IMR-90 (cell line): Measurements from ENCODE around the gene KRT28. TPM values are rescaled to one million over a fixed set of nuclear protein-coding genes. Genes with fewer than 3 reads are reported as not detected.

Experiments used
- ATAC-seq: fragments of 200-7000 bp; cut with Tn5 transposase; 2 replicates; pipeline ENCODE4 v1.9.1; 2020; ENCODE audit warnings: low read depth, mild to moderate bottlenecking, moderate library complexity
- BruUV-seq: library from RNA; stranded (reverse); fragments of 400-500 nt; replicated peaks from 2 replicates; lab custom pipeline; 2021; lab: Mats Ljungman, UMichigan
- CTCF ChIA-PET: fragments of 300-600 bp; formaldehyde crosslinking; extraction: SDS; loops from one replicate; lab custom pipeline; 2021; ENCODE audit warnings: antibody characterized with exemption; lab: Yijun Ruan, JAX
- POLR2A ChIA-PET: fragments of 300-600 bp; sonication (Branson Sonifier 250); formaldehyde crosslinking; loops from one replicate; lab custom pipeline; 2022; ENCODE audit warnings: antibody characterized with exemption; ENCODE audit not compliant: unreplicated experiment; lab: Charles Lee
- DNase-seq: peaks from one replicate; pipeline ENCODE4 v3.0.0; 2013
- H2AFZ ChIP-seq: replicated peaks from 2 replicates; pipeline ENCODE3; 2013; ENCODE audit warnings: low read length, mild to moderate bottlenecking; ENCODE audit not compliant: poor library complexity
- H2AK5ac ChIP-seq: 2 replicates; pipeline ENCODE4 v1.6.1; 2013; ENCODE audit warnings: low read depth, low read length, inconsistent platforms
- H2AK9ac ChIP-seq: replicated peaks from 2 replicates; pipeline ENCODE3; 2013; ENCODE audit warnings: mild to moderate bottlenecking, low read depth, low read length, moderate library complexity; ENCODE audit not compliant: poor library complexity
- H2BK120ac ChIP-seq: 2 replicates; pipeline ENCODE4 v1.6.1; 2013; ENCODE audit warnings: low read depth, low read length, inconsistent platforms
- H2BK15ac ChIP-seq: 3 replicates; pipeline ENCODE4 v1.6.1; 2013; ENCODE audit warnings: low read depth, low read length, inconsistent platforms
- H2BK20ac ChIP-seq: 2 replicates; pipeline ENCODE4 v1.6.1; 2013; ENCODE audit warnings: low read depth, mild to moderate bottlenecking, inconsistent platforms, low read length, moderate library complexity
- H2BK5ac ChIP-seq: 2 replicates; pipeline ENCODE4 v1.6.1; 2013; ENCODE audit warnings: mild to moderate bottlenecking, low read depth, low read length, inconsistent platforms; ENCODE audit not compliant: poor library complexity, severe bottlenecking
- H3K14ac ChIP-seq: replicated peaks from 2 replicates; pipeline ENCODE4 v1.6.1; 2013; ENCODE audit warnings: low read depth, low read length, inconsistent platforms
- H3K18ac ChIP-seq: 2 replicates; pipeline ENCODE4 v1.6.1; 2013; ENCODE audit warnings: low read depth, low read length, control low read depth
- H3K23ac ChIP-seq: 2 replicates; pipeline ENCODE4 v1.6.1; 2013; ENCODE audit warnings: low read depth, low read length, inconsistent platforms
- H3K27ac ChIP-seq: 2 replicates; pipeline ENCODE4 v1.5.1; 2013; ENCODE audit warnings: mild to moderate bottlenecking, control low read depth, low read length; ENCODE audit not compliant: insufficient read depth
- H3K27me3 ChIP-seq: 2 replicates; pipeline ENCODE4 v1.6.1; 2013; ENCODE audit warnings: low read length; ENCODE audit not compliant: control insufficient read depth, insufficient read depth
- H3K36me3 ChIP-seq: 2 replicates; pipeline ENCODE4 v1.6.1; 2013; ENCODE audit warnings: low read length, mixed read lengths; ENCODE audit not compliant: control insufficient read depth, insufficient read depth
- H3K4ac ChIP-seq: 2 replicates; pipeline ENCODE4 v1.6.1; 2013; ENCODE audit warnings: low read depth, low read length, inconsistent platforms
- H3K4me1 ChIP-seq: 2 replicates; pipeline ENCODE4 v1.6.1; 2013; ENCODE audit warnings: low read length, mixed read lengths; ENCODE audit not compliant: control insufficient read depth, insufficient read depth
- H3K4me2 ChIP-seq: 2 replicates; pipeline ENCODE4 v1.6.1; 2013; ENCODE audit warnings: low read depth, mild to moderate bottlenecking, control low read depth, low read length, moderate library complexity
- H3K4me3 ChIP-seq: 2 replicates; pipeline ENCODE4 v1.5.1; 2013; ENCODE audit warnings: low read depth, mild to moderate bottlenecking, control low read depth, low read length, moderate library complexity; ENCODE audit not compliant: insufficient read depth
- H3K56ac ChIP-seq: 2 replicates; pipeline ENCODE4 v1.6.1; 2013; ENCODE audit warnings: low read length, inconsistent platforms; ENCODE audit not compliant: insufficient read depth; ENCODE audit errors: extremely low read depth
- H3K79me1 ChIP-seq, 2 experiments: 2 replicates each; pipeline ENCODE4 v1.6.1; 2013; ENCODE audit warnings: low read length in 2 of 2, inconsistent platforms in 1 of 2, low read depth in 1 of 2
- H3K9ac ChIP-seq: 2 replicates; pipeline ENCODE4 v1.6.1; 2013; ENCODE audit warnings: low read depth, low read length, control low read depth
- H3K9me1 ChIP-seq: 2 replicates; pipeline ENCODE4 v1.6.1; 2013; ENCODE audit warnings: low read length, inconsistent platforms; ENCODE audit not compliant: insufficient read depth
- H3K9me3 ChIP-seq: 2 replicates; pipeline ENCODE4 v1.6.1; 2013; ENCODE audit warnings: low read length; ENCODE audit not compliant: control insufficient read depth, insufficient read depth
- H4K20me1 ChIP-seq: 2 replicates; pipeline ENCODE4 v1.6.1; 2013; ENCODE audit warnings: low read length, inconsistent platforms; ENCODE audit not compliant: insufficient read depth
- H4K5ac ChIP-seq: 2 replicates; pipeline ENCODE4 v1.6.1; 2013; ENCODE audit warnings: mild to moderate bottlenecking, low read depth, low read length, control low read depth
- H4K8ac ChIP-seq, 2 experiments: 2 replicates each; pipeline ENCODE4 v1.6.1; 2013; ENCODE audit warnings: low read depth in 2 of 2, low read length in 2 of 2, control low read depth in 1 of 2, inconsistent platforms in 1 of 2
- H4K91ac ChIP-seq: 2 replicates; pipeline ENCODE4 v1.6.1; 2013; ENCODE audit warnings: low read depth, low read length, inconsistent platforms; ENCODE audit not compliant: insufficient read depth
- BHLHE40 ChIP-seq: fragments of 150-350 bp; IDR thresholded peaks from 2 replicates; pipeline ENCODE4 v1.6.1; 2016; ENCODE audit warnings: mild to moderate bottlenecking, low read depth, low read length
- CEBPB ChIP-seq: IDR thresholded peaks from 2 replicates; pipeline ENCODE4 v1.6.1; 2012; ENCODE audit warnings: low read depth, low read length, improper control_type of control experiment
- CHD1 ChIP-seq: IDR thresholded peaks from 2 replicates; pipeline ENCODE4 v1.6.1; 2012; ENCODE audit warnings: low read depth, low read length, improper control_type of control experiment
- ELK1 ChIP-seq: fragments of 150-350 bp; IDR thresholded peaks from 2 replicates; pipeline ENCODE4 v1.6.1; 2016; ENCODE audit warnings: low read depth, mild to moderate bottlenecking, low read length, moderate library complexity, borderline replicate concordance
- FOS ChIP-seq: fragments of 150-350 bp; IDR thresholded peaks from 2 replicates; pipeline ENCODE4 v1.6.1; 2016; ENCODE audit warnings: low read depth, low read length
- MAFK ChIP-seq: IDR thresholded peaks from 2 replicates; pipeline ENCODE4 v1.6.1; 2012; ENCODE audit warnings: low read depth, low read length, improper control_type of control experiment
- MAZ ChIP-seq: IDR thresholded peaks from 2 replicates; pipeline ENCODE4 v1.6.1; 2012; ENCODE audit warnings: low read depth, mild to moderate bottlenecking, low read length, improper control_type of control experiment, moderate library complexity, borderline replicate concordance
- MXI1 ChIP-seq: IDR thresholded peaks from 2 replicates; pipeline ENCODE4 v1.6.1; 2012; ENCODE audit warnings: low read depth, mild to moderate bottlenecking, low read length, moderate library complexity, borderline replicate concordance
- NFE2L2 ChIP-seq: fragments of 150-350 bp; IDR thresholded peaks from 2 replicates; pipeline ENCODE4 v1.6.1; 2016; ENCODE audit warnings: low read depth, mild to moderate bottlenecking, low read length
- POLR2A ChIP-seq: IDR thresholded peaks from 2 replicates; pipeline ENCODE4 v1.6.1; 2012; ENCODE audit warnings: mild to moderate bottlenecking, low read depth, low read length
- RAD21 ChIP-seq: IDR thresholded peaks from 2 replicates; pipeline ENCODE4 v1.6.1; 2012; ENCODE audit warnings: low read length, improper control_type of control experiment
- RCOR1 ChIP-seq: IDR thresholded peaks from 2 replicates; pipeline ENCODE4 v1.6.1; 2012; ENCODE audit warnings: mild to moderate bottlenecking, low read length, improper control_type of control experiment; ENCODE audit not compliant: insufficient replicate concordance
- RFX5 ChIP-seq: IDR thresholded peaks from 2 replicates; pipeline ENCODE4 v1.8.0; 2012; ENCODE audit warnings: low read depth, mild to moderate bottlenecking, low read length, moderate library complexity
- SMC3 ChIP-seq: fragments of 150-350 bp; IDR thresholded peaks from 2 replicates; pipeline ENCODE4 v1.6.1; 2016; ENCODE audit warnings: low read depth, mild to moderate bottlenecking, antibody characterized with exemption, low read length, moderate library complexity
- WGBS, 2 experiments: methylation state at CpG; one replicate each; pipeline versions ENCODE4 v1.1.5 to v1.1.7; 2013; ENCODE audit warnings: missing lambda C conversion rate in 2 of 2; ENCODE audit not compliant: insufficient read length in 1 of 2; ENCODE audit errors: extremely low coverage in 2 of 2; 5-methylcytosine and 5-hydroxymethylcytosine counted together
- dilution Hi-C: fragments of 300-500 bp; cut with HindIII; formaldehyde crosslinking; loops from one replicate; pipeline ENCODE4 v1.14.3; 2018; ENCODE audit warnings: low sequenced_read_pairs; ENCODE audit not compliant: unreplicated experiment
- in situ Hi-C: fragments of 300-500 bp; cut with MboI; formaldehyde crosslinking; loops from 3 replicates; pipeline ENCODE4 v1.14.3; 2019; ENCODE audit warnings: low sequenced_read_pairs, inconsistent platforms, mixed read lengths
- intact Hi-C: fragments of 100-400 bp; cut with micrococcal nuclease; formaldehyde crosslinking; loops from 2 replicates; pipeline ENCODE4 v1.10.0; 2022
- polyA plus RNA-seq, 3 experiments: library from polyadenylated mRNA; depleted of rRNA; stranded (reverse); fragments of >200 nt; gene quantifications; 2 replicates each; pipeline ENCODE4 v1.2.3, GENCODE V29; 2012; ENCODE audit warnings: low replicate concordance in 1 of 3
- total RNA-seq: library from RNA; depleted of rRNA; stranded (reverse); fragments of >200 nt; gene quantifications from 2 replicates; pipeline ENCODE4 v1.2.3, GENCODE V29; 2012
- TF ChIP-seq, protein P1 (sequence below): fragments of 150-350 bp; IDR thresholded peaks from 2 replicates; pipeline ENCODE4 v1.6.1; 2017; ENCODE audit warnings: mild to moderate bottlenecking, antibody characterized with exemption, low read length, low read depth
- TF ChIP-seq, protein P2 (sequence below): conservative IDR thresholded peaks from 2 replicates; pipeline ENCODE4 v1.5.1; 2012; ENCODE audit warnings: mild to moderate bottlenecking, low read depth, low read length, improper control_type of control experiment

The KRT28 gene
- total and polyA plus RNA-seq, 2 of the 4 experiments (the other 2 are of a cell fraction) = not detected

DNA sequence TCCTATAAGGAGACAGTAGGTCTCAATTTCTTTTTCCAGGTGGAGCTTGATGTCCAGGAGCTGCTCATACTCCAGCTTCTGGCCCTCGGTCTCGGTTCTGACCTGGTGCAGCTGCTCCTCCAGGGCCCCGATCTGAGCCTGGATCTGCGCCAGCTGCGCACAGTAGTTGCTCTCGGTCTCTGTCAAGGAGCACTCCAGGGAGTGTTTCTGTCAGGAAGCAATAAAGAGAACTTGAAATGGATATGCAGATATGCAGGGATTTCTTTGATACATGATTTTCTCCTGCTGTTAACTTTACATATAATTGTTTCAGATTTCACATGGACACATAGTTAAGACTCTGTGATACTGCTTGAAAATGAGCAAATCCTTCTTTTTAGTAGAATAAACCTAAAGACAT, 49.4 kb downstream of the KRT28 start:
- in situ Hi-C loops (no loop called here), dilution Hi-C loops (no loop called here), intact Hi-C loops (loop anchor here (10.0 kb wide), 1 partner anchor 46 kb away; the partner anchor contains the start of gene KRT24)
- Histone ChIP-seq H3K56ac (no peak overlapping the region), H3K9me3 (no peaks in the 10 kb centered on the region), H3K18ac (no peak overlapping the region), H2AK9ac (no peak overlapping the region), H4K5ac (no peak overlapping the region), H3K27me3 (peaks cover 24% of the 10 kb centered on the region), H3K27ac (no peak overlapping the region), H4K8ac (no peak overlapping the region), H3K4me2 (no peak overlapping the region), H3K4ac (no peak overlapping the region), H2BK120ac (no peak overlapping the region), H3K4me1 (no peaks in the 10 kb centered on the region), H3K14ac (no peak overlapping the region), H2BK15ac (no peak overlapping the region), H3K9me1 (no peaks in the 10 kb centered on the region), H2AK5ac (no peak overlapping the region), H2BK20ac (no peak overlapping the region), H3K9ac (no peak overlapping the region), H4K91ac (no peak overlapping the region), H4K20me1 (no peaks in the 10 kb centered on the region), H2BK5ac (no peak overlapping the region), H2AFZ (no peak overlapping the region), H3K4me3 (no peak overlapping the region), H3K79me1 (no peaks in the 10 kb centered on the region), H3K36me3 (no peaks in the 10 kb centered on the region), H3K23ac (no peak overlapping the region)
- 57% methylated on average over 3 of the region's 6 CpGs; no CpG with 5 or more reads in 1 of the 2 experiments for WGBS, 2 experiments
- ATAC-seq (no peak), DNase-seq (no peak)
- ChIA-PET CTCF (no interaction called here), POLR2A (interaction anchor here (0.8 kb wide), 1 partner anchor 938 kb away, joined by 3 read pairs; no protein-coding TSS in a partner anchor)
- no peak for TF ChIP-seq SMC3
- TF ChIP-seq BHLHE40 = no peak
- TF ChIP-seq RCOR1 = no peak
- no peak for TF ChIP-seq MAFK
- TF ChIP-seq MXI1 = no peak
- no peak for TF ChIP-seq POLR2A
- TF ChIP-seq ELK1 = no peak
- no peak for TF ChIP-seq MAZ
- TF ChIP-seq RAD21 = no peak
- no peak for TF ChIP-seq CHD1
- TF ChIP-seq, protein P1, sequence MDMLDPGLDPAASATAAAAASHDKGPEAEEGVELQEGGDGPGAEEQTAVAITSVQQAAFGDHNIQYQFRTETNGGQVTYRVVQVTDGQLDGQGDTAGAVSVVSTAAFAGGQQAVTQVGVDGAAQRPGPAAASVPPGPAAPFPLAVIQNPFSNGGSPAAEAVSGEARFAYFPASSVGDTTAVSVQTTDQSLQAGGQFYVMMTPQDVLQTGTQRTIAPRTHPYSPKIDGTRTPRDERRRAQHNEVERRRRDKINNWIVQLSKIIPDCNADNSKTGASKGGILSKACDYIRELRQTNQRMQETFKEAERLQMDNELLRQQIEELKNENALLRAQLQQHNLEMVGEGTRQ = no peak
- no peak for TF ChIP-seq NFE2L2
- TF ChIP-seq, protein P2, sequence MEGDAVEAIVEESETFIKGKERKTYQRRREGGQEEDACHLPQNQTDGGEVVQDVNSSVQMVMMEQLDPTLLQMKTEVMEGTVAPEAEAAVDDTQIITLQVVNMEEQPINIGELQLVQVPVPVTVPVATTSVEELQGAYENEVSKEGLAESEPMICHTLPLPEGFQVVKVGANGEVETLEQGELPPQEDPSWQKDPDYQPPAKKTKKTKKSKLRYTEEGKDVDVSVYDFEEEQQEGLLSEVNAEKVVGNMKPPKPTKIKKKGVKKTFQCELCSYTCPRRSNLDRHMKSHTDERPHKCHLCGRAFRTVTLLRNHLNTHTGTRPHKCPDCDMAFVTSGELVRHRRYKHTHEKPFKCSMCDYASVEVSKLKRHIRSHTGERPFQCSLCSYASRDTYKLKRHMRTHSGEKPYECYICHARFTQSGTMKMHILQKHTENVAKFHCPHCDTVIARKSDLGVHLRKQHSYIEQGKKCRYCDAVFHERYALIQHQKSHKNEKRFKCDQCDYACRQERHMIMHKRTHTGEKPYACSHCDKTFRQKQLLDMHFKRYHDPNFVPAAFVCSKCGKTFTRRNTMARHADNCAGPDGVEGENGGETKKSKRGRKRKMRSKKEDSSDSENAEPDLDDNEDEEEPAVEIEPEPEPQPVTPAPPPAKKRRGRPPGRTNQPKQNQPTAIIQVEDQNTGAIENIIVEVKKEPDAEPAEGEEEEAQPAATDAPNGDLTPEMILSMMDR = no peak
- TF ChIP-seq FOS = no peak
- TF ChIP-seq RFX5 = no peak
- no peak for TF ChIP-seq CEBPB
- no TSS peak for BruUV-seq
